PC-3 (cell line): Measurements from ENCODE around the gene TXNDC2.

Experiments used
- EZH2 ChIP-seq: fragments of 300-600 bp; sonication (generic); IDR thresholded peaks from one replicate; pipeline ENCODE4 v1.6.1; 2017; ENCODE audit warnings: antibody characterized with exemption, mild to moderate bottlenecking, low read length; ENCODE audit not compliant: unreplicated experiment
- EZH2phosphoT487 ChIP-seq: fragments of 300-600 bp; sonication (generic); IDR thresholded peaks from 2 replicates; pipeline ENCODE4 v1.6.1; 2018; ENCODE audit warnings: mild to moderate bottlenecking, antibody characterized with exemption, low read length, borderline replicate concordance
- TF ChIP-seq, protein P1 (sequence below): fragments of 300-600 bp; sonication (generic); conservative IDR thresholded peaks from 2 replicates; pipeline ENCODE4 v1.5.1; 2017; ENCODE audit warnings: antibody characterized with exemption, low read depth, mild to moderate bottlenecking, low read length

- no peak for TF ChIP-seq EZH2
- TF ChIP-seq EZH2phosphoT487, result no peak
- TF ChIP-seq, protein P1, sequence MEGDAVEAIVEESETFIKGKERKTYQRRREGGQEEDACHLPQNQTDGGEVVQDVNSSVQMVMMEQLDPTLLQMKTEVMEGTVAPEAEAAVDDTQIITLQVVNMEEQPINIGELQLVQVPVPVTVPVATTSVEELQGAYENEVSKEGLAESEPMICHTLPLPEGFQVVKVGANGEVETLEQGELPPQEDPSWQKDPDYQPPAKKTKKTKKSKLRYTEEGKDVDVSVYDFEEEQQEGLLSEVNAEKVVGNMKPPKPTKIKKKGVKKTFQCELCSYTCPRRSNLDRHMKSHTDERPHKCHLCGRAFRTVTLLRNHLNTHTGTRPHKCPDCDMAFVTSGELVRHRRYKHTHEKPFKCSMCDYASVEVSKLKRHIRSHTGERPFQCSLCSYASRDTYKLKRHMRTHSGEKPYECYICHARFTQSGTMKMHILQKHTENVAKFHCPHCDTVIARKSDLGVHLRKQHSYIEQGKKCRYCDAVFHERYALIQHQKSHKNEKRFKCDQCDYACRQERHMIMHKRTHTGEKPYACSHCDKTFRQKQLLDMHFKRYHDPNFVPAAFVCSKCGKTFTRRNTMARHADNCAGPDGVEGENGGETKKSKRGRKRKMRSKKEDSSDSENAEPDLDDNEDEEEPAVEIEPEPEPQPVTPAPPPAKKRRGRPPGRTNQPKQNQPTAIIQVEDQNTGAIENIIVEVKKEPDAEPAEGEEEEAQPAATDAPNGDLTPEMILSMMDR, result no peak
Measured at GRCh38 chr18:9839853-9840252, 45.9 kb upstream of the TXNDC2 start.
